ENCODE results near the gene HINT1. TPM values are rescaled to one million over a fixed set of nuclear protein-coding genes. Genes with fewer than 3 reads are reported as not detected.
"Not testable (repeated sequence)": the region's sequence is repeated elsewhere in the genome, so short reads cannot be mapped to it uniquely, and the experiment has no call there.

Gene HINT1
- 393 TPM for polyA plus RNA-seq (ENCODE audit: insufficient read length)
- long read RNA-seq, donor 1, transcript HINT1-204 (2 exons, 681 nt): minor isoform, 7 of 686 reads
- long read RNA-seq, donor 1, transcript HINT1-201 (3 exons, 1,081 nt): major isoform, 558 of 686 reads
- long read RNA-seq, donor 1, partial matches to known transcripts: 88 of 686 reads
- long read RNA-seq, donor 1, other reads (novel, unspliced or antisense): 33 of 686 reads
- long read RNA-seq, donor 2, transcript HINT1-201 (3 exons, 1,081 nt): major isoform, 430 of 543 reads
- long read RNA-seq, donor 2, transcript HINT1-209 (3 exons, 656 nt): minor isoform, 7 of 543 reads
- long read RNA-seq, donor 2, partial matches to known transcripts: 67 of 543 reads
- long read RNA-seq, donor 2, other reads (novel, unspliced or antisense): 37 of 543 reads
- long read RNA-seq, donor 3, transcript HINT1-201 (3 exons, 1,081 nt): major isoform, 364 of 474 reads
- long read RNA-seq, donor 3, partial matches to known transcripts: 58 of 474 reads
- long read RNA-seq, donor 3, other reads (novel, unspliced or antisense): 46 of 474 reads
- long read RNA-seq, donor 4, transcript HINT1-201 (3 exons, 1,081 nt): major isoform, 107 of 155 reads
- long read RNA-seq, donor 4, partial matches to known transcripts: 38 of 155 reads
- long read RNA-seq, donor 4, other reads (novel, unspliced or antisense): 5 of 155 reads
- long read RNA-seq, donor 5, transcript HINT1-201 (3 exons, 1,081 nt): major isoform, 909 of 1,047 reads
- long read RNA-seq, donor 5, transcript HINT1-204 (2 exons, 681 nt): minor isoform, 9 of 1,047 reads
- long read RNA-seq, donor 5, partial matches to known transcripts: 70 of 1,047 reads
- long read RNA-seq, donor 5, other reads (novel, unspliced or antisense): 59 of 1,047 reads
- long read RNA-seq, donor 6, transcript HINT1-209 (3 exons, 656 nt): minor isoform, 16 of 711 reads
- long read RNA-seq, donor 6, transcript HINT1-201 (3 exons, 1,081 nt): major isoform, 549 of 711 reads
- long read RNA-seq, donor 6, transcript HINT1-204 (2 exons, 681 nt): minor isoform, 8 of 711 reads
- long read RNA-seq, donor 6, partial matches to known transcripts: 89 of 711 reads
- long read RNA-seq, donor 6, other reads (novel, unspliced or antisense): 49 of 711 reads
- long read RNA-seq, donor 7, transcript HINT1-204 (2 exons, 681 nt): minor isoform, 10 of 937 reads
- long read RNA-seq, donor 7, transcript HINT1-209 (3 exons, 656 nt): minor isoform, 16 of 937 reads
- long read RNA-seq, donor 7, transcript HINT1-201 (3 exons, 1,081 nt): major isoform, 749 of 937 reads
- long read RNA-seq, donor 7, partial matches to known transcripts: 100 of 937 reads
- long read RNA-seq, donor 7, other reads (novel, unspliced or antisense): 60 of 937 reads
- long read RNA-seq, donor 8, transcript HINT1-201 (3 exons, 1,081 nt): major isoform, 219 of 276 reads
- long read RNA-seq, donor 8, partial matches to known transcripts: 31 of 276 reads
- long read RNA-seq, donor 8, other reads (novel, unspliced or antisense): 21 of 276 reads

- peak; percentile 91 for DNase-seq
Observed at GRCh38 chr5:131165119-131165727, at the start of gene HINT1. Gene HINT1 (minus strand): TSS chr5:131165256. CDS start chr5:131165205, 51 bp downstream.

- DNase-seq: no peak
Observed at GRCh38 chr5:131214609-131215227, 49.7 kb upstream of the HINT1 start.

- no peak for DNase-seq
Observed at GRCh38 chr5:131212471-131213021, 47.5 kb upstream of the HINT1 start.

GRCh38 chr5:131211669-131212068 is 46.6 kb upstream of the HINT1 start:
- DNase-seq: no peak

GRCh38 chr5:131210151-131210510 is 45.1 kb upstream of the HINT1 start:
- DNase-seq: no peak

GRCh38 chr5:131209506-131210150 is 44.6 kb upstream of the HINT1 start:
- peak; percentile 19 for DNase-seq

- DNase-seq: no peak
Observed at GRCh38 chr5:131209175-131209505, 44.1 kb upstream of the HINT1 start.

- DNase-seq: no peak
Observed at GRCh38 chr5:131206772-131207171, 41.7 kb upstream of the HINT1 start.

GRCh38 chr5:131206061-131206460 is 41.0 kb upstream of the HINT1 start:
- DNase-seq: no peak

- no peak for DNase-seq
Observed at GRCh38 chr5:131204964-131205363, 39.9 kb upstream of the HINT1 start.

GRCh38 chr5:131200560-131200959 is 35.5 kb upstream of the HINT1 start:
- no peak for DNase-seq

- no peak for DNase-seq
Observed at GRCh38 chr5:131198625-131199024, 33.6 kb upstream of the HINT1 start.

GRCh38 chr5:131196331-131196730 is 31.3 kb upstream of the HINT1 start:
- DNase-seq: no peak

- no peak for DNase-seq
Observed at GRCh38 chr5:131195696-131196095, 30.6 kb upstream of the HINT1 start.

GRCh38 chr5:131194725-131195124 is 29.7 kb upstream of the HINT1 start:
- DNase-seq: no peak

- DNase-seq: not testable (repeated sequence)
Observed at GRCh38 chr5:131193897-131194296, 28.8 kb upstream of the HINT1 start.

- DNase-seq: no peak
Observed at GRCh38 chr5:131193106-131193505, 28.1 kb upstream of the HINT1 start.

- DNase-seq: no peak
Observed at GRCh38 chr5:131186561-131187256, 21.7 kb upstream of the HINT1 start.

GRCh38 chr5:131185523-131186104 is 20.6 kb upstream of the HINT1 start:
- DNase-seq: no peak
